Right cardiac atrium (tissue), 5 donors: Measurements from ENCODE around the gene UNK. TPM values are rescaled to one million over a fixed set of nuclear protein-coding genes. Genes with fewer than 3 reads are reported as not detected.

Experiments
- ATAC-seq, 2 donors: fragments of 200-7000 bp; cut with Tn5 transposase; one replicate each; pipeline versions ENCODE4 v1.8.0 to v1.9.1; 2020; ENCODE audit warnings: moderate library complexity in 2 of 2, mild to moderate bottlenecking in 1 of 2
- DNase-seq, 3 donors: peaks; one replicate each; pipeline ENCODE4 v3.0.0-alpha.2; 2020
- H3K27ac ChIP-seq: one replicate; pipeline ENCODE4 v1.5.1; 2013; ENCODE audit warnings: mild to moderate bottlenecking, low read length, control low read depth, moderate library complexity
- H3K27me3 ChIP-seq: one replicate; pipeline ENCODE4 v1.6.1; 2013; ENCODE audit not compliant: control insufficient read depth, insufficient read depth
- H3K4me1 ChIP-seq: one replicate; pipeline ENCODE4 v1.6.1; 2013; ENCODE audit warnings: low read length; ENCODE audit not compliant: control insufficient read depth, insufficient read depth
- H3K4me3 ChIP-seq: one replicate; pipeline ENCODE4 v1.5.1; 2013; ENCODE audit warnings: low read length, control low read depth
- H3K9me3 ChIP-seq: one replicate; pipeline ENCODE4 v1.6.1; 2013; ENCODE audit warnings: low read length; ENCODE audit not compliant: control insufficient read depth
- WGBS: extraction: QIAGEN DNeasy Blood & Tissue Kit; methylation state at CpG from one replicate; pipeline ENCODE4 v1.1.7; 2013; 5-methylcytosine and 5-hydroxymethylcytosine counted together
- intact Hi-C, 4 donors: fragments of 100-400 bp; cut with DNase I; formaldehyde crosslinking; loops; one replicate each; pipeline versions ENCODE4 v1.11.0 to v1.14.0; 2022 to 2023
- polyA plus RNA-seq: library from polyadenylated mRNA; stranded (reverse); fragments of 200-250 nt; gene quantifications from one replicate; pipeline ENCODE4 v1.2.3, GENCODE V29; 2013
- total RNA-seq, 4 donors: library from RNA; stranded (reverse); fragmentation: NEBNext Ultra II Directional; extraction: Animal tissue kit (Norgen Biotek cat#: 25700); gene quantifications; one replicate each; pipeline ENCODE4 v1.2.1, GENCODE V29; 2021
- donor health status: healthy with polysubstance abuse.
- donor health status: DM: no; HTN: yes; CAD: no.
- donor health status: DM: no; HTN: no; CAD: no.
- donor health status: DM: no; HTN: yes; CAD: no; lungs with severe emphysema.
- donor health status: DM: yes; HTN: yes; CAD: no.

Gene UNK
- total and polyA plus RNA-seq, 5 donors, result 18.2 to 22.5 (median 20.4) TPM

DNA sequence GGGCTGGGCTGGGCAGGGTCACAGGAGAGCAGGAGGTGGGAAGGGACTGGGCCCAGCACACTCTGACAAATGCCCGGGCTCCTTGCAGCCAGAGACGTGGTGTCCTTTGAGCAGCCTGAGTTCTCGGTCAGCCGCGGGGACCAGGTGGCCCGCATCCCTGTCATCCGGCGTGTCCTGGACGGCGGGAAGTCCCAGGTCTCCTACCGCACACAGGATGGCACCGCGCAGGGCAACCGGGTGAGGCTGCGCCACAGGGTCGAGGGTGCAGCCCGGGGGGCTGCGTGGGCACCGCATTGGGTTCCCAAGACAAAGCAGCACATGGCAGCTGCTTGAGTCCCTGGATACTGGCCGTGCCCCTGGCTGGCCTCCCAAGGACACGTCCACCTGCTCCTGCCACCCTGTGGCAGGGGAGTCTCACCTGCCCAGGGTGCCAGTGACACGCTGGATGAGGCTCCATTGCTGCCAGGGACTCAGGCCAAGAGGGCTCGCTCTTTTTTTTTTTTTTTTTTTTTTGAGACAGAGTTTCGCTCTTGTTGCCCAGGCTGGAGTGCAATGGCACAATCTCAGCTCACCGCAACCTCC, 40.9 kb upstream of the UNK start:
- Histone ChIP-seq H3K27me3 (no peaks in the 10 kb centered on the region), H3K27ac (no peak overlapping the region), H3K4me3 (no peak overlapping the region), H3K4me1 (no peaks in the 10 kb centered on the region), H3K9me3 (no peaks in the 10 kb centered on the region)
- ATAC-seq (no peak), DNase-seq (no peak)
- 92% methylated on average over 25 of the region's 25 CpGs for WGBS
- intact Hi-C loops, result loop anchor here in 2 of 4 donors (5.0 kb wide), 2 partner anchors 36 to 61 kb away; no protein-coding TSS in a partner anchor

DNA sequence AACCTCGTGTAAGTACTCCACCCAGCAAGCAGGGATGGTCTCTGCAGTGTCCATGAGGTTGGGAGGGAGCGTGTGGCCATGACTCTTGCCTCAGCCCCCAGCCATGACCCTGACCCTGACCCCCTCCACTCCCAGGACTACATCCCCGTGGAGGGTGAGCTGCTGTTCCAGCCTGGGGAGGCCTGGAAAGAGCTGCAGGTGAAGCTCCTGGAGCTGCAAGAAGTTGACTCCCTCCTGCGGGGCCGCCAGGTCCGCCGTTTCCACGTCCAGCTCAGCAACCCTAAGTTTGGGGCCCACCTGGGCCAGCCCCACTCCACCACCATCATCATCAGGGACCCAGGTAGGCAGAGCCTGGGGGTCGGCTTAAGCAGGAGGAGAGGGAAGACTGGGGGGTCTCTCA, 35.9 kb upstream of the UNK start:
- no peak overlapping the region for H3K4me3 ChIP-seq
- H3K9me3 ChIP-seq, result no peaks in the 10 kb centered on the region
- WGBS, result 82% methylated on average over 9 of the region's 9 CpGs
- intact Hi-C loops, result loop anchor here in 2 of 4 donors (2.0 to 5.0 kb wide), 2 partner anchors 70 to 116 kb away; partner anchors contain the start of gene SMIM5 (in 1 of the 2)
- peaks cover 2% of the 10 kb centered on the region for H3K4me1 ChIP-seq
- no peaks in the 10 kb centered on the region for H3K27me3 ChIP-seq
- H3K27ac ChIP-seq, result no peak overlapping the region
- DNase-seq, result no peak
- ATAC-seq, result no peak

- Histone ChIP-seq H3K4me1 (peaks cover 2% of the 10 kb centered on the region), H3K9me3 (no peaks in the 10 kb centered on the region), H3K4me3 (no peak overlapping the region), H3K27ac (no peak overlapping the region), H3K27me3 (no peaks in the 10 kb centered on the region)
- 16% methylated on average over 20 of the region's 20 CpGs for WGBS
- DNase-seq (peak; percentile 88 to 95 (median 93)), ATAC-seq (peak; percentile 68 to 73)
- intact Hi-C loops, result loop anchor here in 3 of 4 donors (2.0 to 5.0 kb wide), 4 partner anchors 71 to 117 kb away; partner anchors contain the start of genes SMIM5 (in 2 of the 3), RECQL5 (in 1 of the 3) and SAP30BP (in 1 of the 3)
Observed at GRCh38 chr17:75749545-75750389, 34.8 kb upstream of the UNK start.

DNA sequence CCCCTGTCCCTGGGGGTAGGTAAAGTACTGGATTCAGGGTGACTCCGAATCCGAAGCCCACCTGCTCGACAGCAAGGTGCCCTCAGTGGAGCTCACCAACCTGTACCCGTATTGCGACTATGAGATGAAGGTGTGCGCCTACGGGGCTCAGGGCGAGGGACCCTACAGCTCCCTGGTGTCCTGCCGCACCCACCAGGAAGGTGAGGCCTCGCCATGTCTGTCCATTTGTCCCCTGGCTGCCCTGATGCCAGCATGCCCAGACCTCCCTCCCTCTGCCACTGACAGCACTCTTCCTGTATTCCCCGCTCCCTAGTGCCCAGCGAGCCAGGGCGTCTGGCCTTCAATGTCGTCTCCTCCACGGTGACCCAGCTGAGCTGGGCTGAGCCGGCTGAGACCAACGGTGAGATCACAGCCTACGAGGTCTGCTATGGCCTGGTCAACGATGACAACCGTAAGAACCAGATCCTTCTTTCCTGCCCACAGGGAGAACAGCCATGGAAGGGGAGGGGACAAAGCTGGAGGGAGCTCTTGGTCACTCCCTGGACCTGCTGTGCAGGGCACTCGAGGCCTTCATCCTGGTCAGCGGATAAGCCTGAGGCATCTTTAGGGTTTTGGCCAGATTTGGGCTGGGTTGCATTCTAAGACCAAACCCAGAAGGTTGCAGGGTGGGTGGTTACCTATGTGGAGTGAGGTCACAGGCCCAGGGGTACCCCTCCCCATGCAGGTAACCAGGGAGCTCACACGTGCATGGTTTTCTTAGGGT, 33.8 kb upstream of the UNK start:
- DNase-seq (no peak), ATAC-seq (no peak)
- H3K4me3 ChIP-seq, result no peak overlapping the region
- H3K27ac ChIP-seq, result no peak overlapping the region
- peaks cover 2% of the 10 kb centered on the region for H3K4me1 ChIP-seq
- intact Hi-C loops, result loop anchor here in 3 of 4 donors (2.0 to 5.0 kb wide), 3 partner anchors 76 to 119 kb away; partner anchors contain the start of genes RECQL5 (in 1 of the 3), SAP30BP (in 1 of the 3) and SMIM5 (in 1 of the 3)
- 82% methylated on average over 23 of the region's 23 CpGs for WGBS
- no peaks in the 10 kb centered on the region for H3K9me3 ChIP-seq
- no peaks in the 10 kb centered on the region for H3K27me3 ChIP-seq

GRCh38 chr17:75751676-75752404, 32.8 kb upstream of the UNK start:
- WGBS, result 80% methylated on average over 24 of the region's 24 CpGs

DNA sequence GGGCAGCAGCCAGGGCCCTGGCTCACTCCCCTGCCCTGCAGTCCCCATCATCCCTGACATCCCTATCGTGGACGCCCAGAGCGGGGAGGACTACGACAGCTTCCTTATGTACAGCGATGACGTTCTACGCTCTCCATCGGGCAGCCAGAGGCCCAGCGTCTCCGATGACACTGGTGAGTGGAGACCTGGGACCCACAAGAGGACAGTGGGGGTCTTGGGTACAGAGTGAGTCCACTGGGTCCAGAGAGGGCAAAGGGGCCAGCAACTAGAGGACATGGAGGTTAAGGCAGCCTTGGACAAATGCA, 32.2 kb upstream of the UNK start:
- no peaks in the 10 kb centered on the region for H3K9me3 ChIP-seq
- WGBS, result 90% methylated on average over 10 of the region's 10 CpGs
- H3K27ac ChIP-seq, result no peak overlapping the region
- ATAC-seq (no peak), DNase-seq (no peak)
- H3K4me3 ChIP-seq, result no peak overlapping the region
- H3K4me1 ChIP-seq, result peaks cover 2% of the 10 kb centered on the region
- no peaks in the 10 kb centered on the region for H3K27me3 ChIP-seq
- intact Hi-C loops, result loop anchor here in 2 of 4 donors (5.0 kb wide), 2 partner anchors 85 to 120 kb away; partner anchors contain the start of genes RECQL5 (in 1 of the 2), SAP30BP (in 1 of the 2) and SMIM5 (in 1 of the 2)

More at GRCh38 chr17:75751676-75752404, 32.8 kb upstream of the UNK start:
- no peak overlapping the region for H3K4me3 ChIP-seq
- DNase-seq (no peak), ATAC-seq (no peak)
- H3K27me3 ChIP-seq, result no peaks in the 10 kb centered on the region
- H3K9me3 ChIP-seq, result no peaks in the 10 kb centered on the region
- peaks cover 2% of the 10 kb centered on the region for H3K4me1 ChIP-seq
- H3K27ac ChIP-seq, result no peak overlapping the region
- intact Hi-C loops, result loop anchor here in 3 of 4 donors (2.0 to 5.0 kb wide), 3 partner anchors 77 to 120 kb away; partner anchors contain the start of genes RECQL5 (in 1 of the 3), SAP30BP (in 1 of the 3) and SMIM5 (in 1 of the 3)

- no peak overlapping the region for H3K27ac ChIP-seq
- WGBS, result 70% methylated on average over 19 of the region's 19 CpGs
- intact Hi-C loops, result loop anchor here in 2 of 4 donors (5.0 kb wide), 2 partner anchors 86 to 121 kb away; partner anchors contain the start of genes RECQL5 (in 1 of the 2), SAP30BP (in 1 of the 2) and SMIM5 (in 1 of the 2)
- peak in 1 of 3 donors; percentile 46 for DNase-seq
- no peak for ATAC-seq
- H3K4me3 ChIP-seq, result peak overlapping the region; percentile 40
- no peaks in the 10 kb centered on the region for H3K27me3 ChIP-seq
- H3K9me3 ChIP-seq, result no peaks in the 10 kb centered on the region
- H3K4me1 ChIP-seq, result peaks cover 2% of the 10 kb centered on the region
Observed at GRCh38 chr17:75752802-75753513, 31.6 kb upstream of the UNK start.

GRCh38 chr17:75753514-75754377, 30.9 kb upstream of the UNK start:
- DNase-seq (peak; percentile 77 to 93 (median 92)), ATAC-seq (peak; percentile 53 to 57)
- H3K27ac ChIP-seq, result no peak overlapping the region
- H3K4me3 ChIP-seq, result peak overlapping the region; percentile 40
- no peaks in the 10 kb centered on the region for H3K9me3 ChIP-seq
- H3K27me3 ChIP-seq, result no peaks in the 10 kb centered on the region
- 7% methylated on average over 76 of the region's 76 CpGs for WGBS
- peaks cover 2% of the 10 kb centered on the region for H3K4me1 ChIP-seq
- intact Hi-C loops, result loop anchor here in 2 of 4 donors (5.0 kb wide), 2 partner anchors 86 to 121 kb away; partner anchors contain the start of genes RECQL5 (in 1 of the 2), SAP30BP (in 1 of the 2) and SMIM5 (in 1 of the 2)
